Adrenal gland (tissue), 12 donors: ENCODE measurements around the gene DNAI7. TPM values are rescaled to one million over a fixed set of nuclear protein-coding genes. Genes with fewer than 3 reads are reported as not detected.

Experiments
- DNase-seq, 7 donors: peaks; one replicate each; pipeline ENCODE4 v3.0.0-alpha.2; 2019 to 2020
- H3K27ac ChIP-seq, 5 donors: fragments of 200-600 bp; sonication (generic) in 4 of 5; 1 replicate in 3 of 5; 2 replicates in 2 of 5; pipeline versions ENCODE4 v1.5.1 to v1.8.0; 2016 to 2020; ENCODE audit warnings: mild to moderate bottlenecking in 1 of 5
- H3K27me3 ChIP-seq: fragments of 200-600 bp; 2 replicates; pipeline ENCODE4 v1.8.0; 2021
- H3K36me3 ChIP-seq, 2 donors: fragments of 200-600 bp; replicated peaks in 1 of 2; 1 replicate in 1 of 2; 2 replicates in 1 of 2; pipeline versions ENCODE4 v1.5.1 to v1.8.0; 2018 to 2022
- H3K4me1 ChIP-seq, 2 donors: fragments of 200-600 bp; replicated peaks in 1 of 2; 1 replicate in 1 of 2; 2 replicates in 1 of 2; pipeline versions ENCODE4 v1.5.1 to v1.8.0; 2018 to 2021
- H3K4me3 ChIP-seq, 4 donors: fragments of 200-600 bp; sonication (generic) in 3 of 4; one replicate each; pipeline ENCODE4 v1.5.1; 2016 to 2018
- H3K9me3 ChIP-seq, 3 donors: fragments of 200-600 bp; sonication (generic) in 1 of 3; replicated peaks in 1 of 3; 1 replicate in 2 of 3; 2 replicates in 1 of 3; pipeline versions ENCODE4 v1.5.1 to v1.8.0; 2016 to 2021
- CTCF ChIP-seq, 6 experiments: fragments of 450-650 bp in 4 of 6; fragments of 200-600 bp in 2 of 6; sonication (generic) in 1 of 6; IDR thresholded peaks; 1 replicate in 5 of 6; 2 replicates in 1 of 6; pipeline versions ENCODE4 v1.5.1 to v1.8.0; 2016 to 2021; ENCODE audit warnings: antibody characterized with exemption in 6 of 6, mild to moderate bottlenecking in 2 of 6, moderate library complexity in 1 of 6
- POLR2A ChIP-seq, 2 donors: fragments of 450-650 bp; IDR thresholded peaks; one replicate each; pipeline ENCODE4 v1.6.1; 2017; ENCODE audit warnings: antibody characterized with exemption in 2 of 2, mild to moderate bottlenecking in 2 of 2, moderate library complexity in 1 of 2
- WGBS, 4 donors: extraction: QIAGEN DNeasy Blood & Tissue Kit in 2 of 4; methylation state at CpG; one replicate each; pipeline versions ENCODE4 v1.1.5 to v1.1.7; 2013 to 2017; 5-methylcytosine and 5-hydroxymethylcytosine counted together
- intact Hi-C, 2 donors: fragments of 100-400 bp; cut with DNase I; formaldehyde crosslinking; loops; one replicate each; pipeline versions ENCODE4 v1.14.1 to v1.15.0; 2022 to 2023
- polyA plus RNA-seq, 3 donors: library from polyadenylated mRNA; stranded (reverse); fragments of 200-250 nt in 2 of 3; fragments of 350-450 nt in 1 of 3; fragmentation: Illumina TruSeq in 1 of 3; extraction: RNeasy Lipid Tissue Mini Kit (QIAGEN cat#74804) in 1 of 3; gene quantifications; one replicate each; pipeline ENCODE4 v1.2.3, GENCODE V29; 2013 to 2014
- total RNA-seq, 9 donors: library from RNA; depleted of rRNA in 4 of 9; stranded (reverse); fragments of >200 nt in 4 of 9; fragments of 120-200 nt in 1 of 9; fragmentation: NEBNext Ultra II Directional in 1 of 9; extraction: Animal tissue kit (Norgen Biotek cat#: 25700) in 1 of 9; gene quantifications; one replicate each; pipeline versions ENCODE4 v1.1.0 to v1.2.4, GENCODE V29; 2013 to 2023
- donor health status: healthy with polysubstance abuse.
- donor health status: Bipolar disorder and iron deficiency.
- donor health status: DM: yes; HTN: yes; CAD: no.
- donor health status: DM: no; HTN: no; CAD: no.
- donor health status: DM: no; HTN: no; CAD: no.
- donor health status: DM: yes; HTN: yes; CAD: no.

Gene DNAI7
- total and polyA plus RNA-seq, 12 donors: 0.29 to 2.3 (median 0.86) TPM

DNA sequence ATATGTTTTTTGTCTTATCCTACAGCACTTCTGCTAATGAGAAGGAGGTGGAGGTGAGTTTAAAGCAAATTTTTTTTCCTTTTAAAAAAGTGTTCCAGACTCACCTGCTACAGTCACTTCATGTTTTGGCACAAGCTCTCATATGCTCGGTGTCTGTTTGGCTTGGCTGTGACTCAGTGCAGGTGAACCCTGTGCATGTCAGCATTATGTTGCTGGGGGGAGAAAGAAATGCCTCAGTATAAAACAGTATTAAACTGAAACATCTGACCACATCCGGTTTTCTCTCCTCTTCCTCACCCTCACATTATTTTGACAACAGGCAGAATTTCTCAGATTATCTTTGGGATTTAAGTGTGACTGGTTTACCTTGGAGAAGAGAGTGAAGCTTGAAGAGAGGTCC, 105.2 kb downstream of the DNAI7 start:
- Histone ChIP-seq H3K4me3 (no peak overlapping the region), H3K27ac (no peak overlapping the region), H3K36me3 (no peaks in the 10 kb centered on the region), H3K27me3 (no peaks in the 10 kb centered on the region), H3K4me1 (peaks cover 0 to 10% of the 10 kb centered on the region in 2 donors), H3K9me3 (no peaks in the 10 kb centered on the region)
- TF ChIP-seq POLR2A (IDR thresholded peaks at IDR 0.05) (no peak), CTCF (IDR thresholded peaks at IDR 0.05) (no peak)
- 23 to 34% (median 30%) methylated on average over 2 of the region's 2 CpGs for WGBS, 4 donors
- intact Hi-C loops: no loop called here
- no peak for DNase-seq

DNA sequence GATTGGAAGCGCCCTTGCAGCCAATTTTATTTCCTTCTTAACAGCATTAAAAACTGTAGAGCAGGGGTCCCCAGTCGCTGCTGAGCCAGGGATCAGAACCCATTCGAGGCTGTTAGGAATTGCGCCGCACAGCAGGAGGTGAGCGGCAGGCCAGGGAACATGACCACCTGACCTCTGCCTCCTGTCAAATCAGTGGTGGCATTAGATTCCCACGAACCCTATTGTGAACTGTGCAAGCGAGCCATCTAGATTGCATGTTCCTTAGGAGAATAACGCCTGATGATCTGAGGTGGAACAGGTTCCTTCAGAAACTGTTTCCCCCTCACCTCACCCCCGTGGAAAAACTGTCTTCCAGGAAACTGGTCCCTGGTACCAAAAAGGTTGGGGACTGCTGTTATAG, 107.4 kb downstream of the DNAI7 start:
- TF ChIP-seq CTCF (IDR thresholded peaks at IDR 0.05) (no peak), POLR2A (IDR thresholded peaks at IDR 0.05) (no peak)
- H3K27me3 ChIP-seq: no peaks in the 10 kb centered on the region
- 75 to 83% (median 79%) methylated on average over 10 of the region's 10 CpGs for whole genome bisulfite sequencing, 4 donors
- no peak overlapping the region for H3K27ac ChIP-seq
- peaks cover 0 to 10% of the 10 kb centered on the region in 2 donors for H3K4me1 ChIP-seq
- no peaks in the 10 kb centered on the region for H3K9me3 ChIP-seq
- H3K4me3 ChIP-seq: no peak overlapping the region
- no peaks in the 10 kb centered on the region for H3K36me3 ChIP-seq
- DNase-seq: no peak
- intact Hi-C loops: no loop called here

DNA sequence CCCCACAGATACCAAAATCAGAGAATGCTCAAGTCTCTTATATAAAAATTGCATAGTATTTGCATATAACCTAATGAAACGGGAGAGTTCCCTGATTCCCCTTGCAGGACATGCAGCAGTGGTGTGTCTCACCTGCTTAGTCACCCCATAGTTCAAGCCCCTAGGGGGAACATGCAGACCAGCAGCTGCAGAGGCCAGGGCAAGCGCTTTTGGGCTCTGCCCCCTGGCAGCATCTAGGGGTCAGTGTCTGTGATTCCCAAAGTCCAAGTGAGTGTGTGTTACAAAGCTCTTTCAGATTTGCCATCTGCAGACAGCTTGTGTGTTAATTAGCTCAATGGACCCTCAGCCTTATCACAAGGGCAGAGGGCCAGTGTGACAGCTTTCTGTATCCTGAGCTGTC, 110.1 kb downstream of the DNAI7 start:
- intact Hi-C loops: no loop called here
- Histone ChIP-seq H3K36me3 (no peaks in the 10 kb centered on the region), H3K27ac (no peak overlapping the region), H3K4me1 (peaks cover 0 to 10% of the 10 kb centered on the region in 2 donors), H3K9me3 (no peaks in the 10 kb centered on the region), H3K4me3 (no peak overlapping the region), H3K27me3 (no peaks in the 10 kb centered on the region)
- WGBS, 4 donors: 79 to 87% (median 85%) methylated on average over 1 to 2 of the region's 2 CpGs
- no peak for TF ChIP-seq POLR2A (IDR thresholded peaks at IDR 0.05)
- TF ChIP-seq CTCF (IDR thresholded peaks at IDR 0.05): no peak
- no peak for DNase-seq

DNA sequence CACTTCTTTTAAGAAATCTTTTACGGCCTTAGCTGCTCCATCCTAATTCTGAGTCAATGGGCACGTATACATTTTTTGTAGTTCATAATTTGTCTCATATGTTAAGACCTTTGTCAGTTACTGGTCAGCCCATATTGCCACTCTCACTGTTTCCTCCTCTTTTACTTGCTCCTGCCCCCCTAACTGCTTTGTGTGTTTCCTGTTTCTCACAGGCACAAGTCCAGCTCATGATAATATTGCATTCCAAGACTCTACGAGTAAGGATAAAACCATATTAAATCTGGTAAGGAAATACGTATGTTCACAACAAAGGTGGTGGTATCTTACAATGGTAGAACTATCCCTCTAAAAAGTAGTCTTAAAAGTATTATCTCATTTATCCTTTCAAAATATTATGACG, 111.7 kb downstream of the DNAI7 start:
- Histone ChIP-seq H3K9me3 (no peaks in the 10 kb centered on the region), H3K4me1 (no peaks in the 10 kb centered on the region), H3K27me3 (no peaks in the 10 kb centered on the region), H3K4me3 (no peak overlapping the region), H3K27ac (no peak overlapping the region), H3K36me3 (no peaks in the 10 kb centered on the region)
- TF ChIP-seq POLR2A (IDR thresholded peaks at IDR 0.05) (no peak), CTCF (IDR thresholded peaks at IDR 0.05) (no peak)
- WGBS, 4 donors: 59 to 67% (median 64%) methylated on average over 5 of the region's 5 CpGs
- intact Hi-C loops: no loop called here
- DNase-seq: no peak
